Karpas-422 (cell line): Measurements from ENCODE around the gene GNMT. TPM values are rescaled to one million over a fixed set of nuclear protein-coding genes. Genes with fewer than 3 reads are reported as not detected.
"Not testable (repeated sequence)": the region's sequence is repeated elsewhere in the genome, so short reads cannot be mapped to it uniquely, and the experiment has no call there.

Experiments
- DNase-seq: peaks from one replicate; pipeline ENCODE4 v3.0.0-alpha.2; 2015
- H2AFZ ChIP-seq: fragments of 200-600 bp; sonication (generic); 2 replicates; pipeline ENCODE4 v1.6.1; 2014; ENCODE audit warnings: antibody characterized with exemption, low read length, mixed read lengths
- H3K27ac ChIP-seq: fragments of 200-600 bp; sonication (generic); 2 replicates; pipeline ENCODE4 v1.5.1; 2014; ENCODE audit warnings: mild to moderate bottlenecking, low read length, moderate library complexity
- H3K27me3 ChIP-seq: fragments of 200-600 bp; sonication (generic); 2 replicates; pipeline ENCODE4 v1.6.1; 2014; ENCODE audit warnings: low read length, mixed read lengths
- H3K36me3 ChIP-seq: fragments of 200-600 bp; sonication (generic); 2 replicates; pipeline ENCODE4 v1.6.1; 2014; ENCODE audit warnings: low read length, mixed read lengths; ENCODE audit not compliant: insufficient read depth
- H3K4me1 ChIP-seq: fragments of 200-600 bp; sonication (generic); 2 replicates; pipeline ENCODE4 v1.6.1; 2014; ENCODE audit warnings: mild to moderate bottlenecking, low read length, mixed read lengths
- H3K4me2 ChIP-seq: fragments of 200-600 bp; sonication (generic); 2 replicates; pipeline ENCODE4 v1.6.1; 2014; ENCODE audit warnings: low read length, low read depth, mild to moderate bottlenecking; ENCODE audit not compliant: poor library complexity, severe bottlenecking
- H3K4me3 ChIP-seq: fragments of 200-600 bp; sonication (generic); 2 replicates; pipeline ENCODE4 v1.5.1; 2014; ENCODE audit warnings: mild to moderate bottlenecking, antibody characterized with exemption, low read length, mixed read lengths
- H3K79me2 ChIP-seq: fragments of 200-600 bp; sonication (generic); 2 replicates; pipeline ENCODE4 v1.6.1; 2014; ENCODE audit warnings: mild to moderate bottlenecking, low read length, mixed read lengths
- H3K9ac ChIP-seq: fragments of 200-600 bp; sonication (generic); 2 replicates; pipeline ENCODE4 v1.6.0; 2014; ENCODE audit warnings: low read length
- H3K9me2 ChIP-seq: fragments of 200-600 bp; sonication (generic), shearing (Covaris generic); replicated peaks from 2 replicates; pipeline ENCODE4 v1.6.0; 2014; ENCODE audit warnings: mild to moderate bottlenecking, low read length, moderate library complexity; ENCODE audit not compliant: insufficient read depth
- H3K9me3 ChIP-seq: fragments of 300-700, 200-600 bp; sonication (generic); 2 replicates; pipeline ENCODE4 v1.6.1; 2014; ENCODE audit warnings: low read length, mixed read lengths
- H4K20me1 ChIP-seq: fragments of 200-600 bp; sonication (generic); 2 replicates; pipeline ENCODE4 v1.6.1; 2014; ENCODE audit warnings: mild to moderate bottlenecking, antibody characterized with exemption, low read length, low read depth; ENCODE audit not compliant: insufficient read depth
- total RNA-seq: library from RNA; depleted of rRNA; stranded (reverse); fragments of >200 nt; shearing (Covaris generic); gene quantifications from 2 replicates; pipeline ENCODE4 v1.2.3, GENCODE V29; 2014; ENCODE audit warnings: low replicate concordance

Gene GNMT
- total RNA-seq, 1 experiment from 2014 or later = 0.48 TPM

- not testable (repeated sequence) for H3K4me2 ChIP-seq, H3K9ac ChIP-seq, H3K27me3 ChIP-seq, H4K20me1 ChIP-seq, H3K27ac ChIP-seq, H3K4me3 ChIP-seq, H3K4me1 ChIP-seq, H3K9me2 ChIP-seq, DNase-seq, H3K9me3 ChIP-seq, H2AFZ ChIP-seq, H3K36me3 ChIP-seq
- peaks cover 20% of the 10 kb centered on the region for H3K79me2 ChIP-seq
These were observed 37.7 kb downstream of the GNMT start for GRCh38 chr6:42998205-42998604.

GRCh38 chr6:43001843-43002242 is 41.3 kb downstream of the GNMT start:
- Histone ChIP-seq H4K20me1 (no peaks in the 10 kb centered on the region), H3K9me3 (no peaks in the 10 kb centered on the region), H3K9ac (no peak overlapping the region), H3K27me3 (no peaks in the 10 kb centered on the region), H3K27ac (no peak overlapping the region), H3K4me2 (no peak overlapping the region), H3K36me3 (no peaks in the 10 kb centered on the region), H2AFZ (no peak overlapping the region), H3K79me2 (peaks cover 11% of the 10 kb centered on the region), H3K4me3 (no peak overlapping the region), H3K4me1 (no peaks in the 10 kb centered on the region), H3K9me2 (no peaks in the 10 kb centered on the region)
- DNase-seq = no peak

GRCh38 chr6:43005844-43006243 is 45.3 kb downstream of the GNMT start:
- Histone ChIP-seq H2AFZ (no peak overlapping the region), H4K20me1 (no peaks in the 10 kb centered on the region), H3K4me3 (no peak overlapping the region), H3K9me3 (no peaks in the 10 kb centered on the region), H3K4me1 (peaks cover 3% of the 10 kb centered on the region; the same call in 1 of the 2 replicates), H3K27ac (no peak overlapping the region), H3K4me2 (no peak overlapping the region), H3K36me3 (0 out of 2 replicates have a peak, but pooled peaks cover 7% of the 10 kb centered on the region), H3K9me2 (no peaks in the 10 kb centered on the region), H3K9ac (no peak overlapping the region), H3K27me3 (no peaks in the 10 kb centered on the region), H3K79me2 (peaks cover 8% of the 10 kb centered on the region; the same call in 1 of the 2 replicates)
- DNase-seq = peak; percentile 38

- Histone ChIP-seq H3K9me3 (no peaks in the 10 kb centered on the region), H3K9me2 (no peaks in the 10 kb centered on the region), H3K4me2 (no peak overlapping the region), H2AFZ (no peak overlapping the region), H3K4me1 (peaks cover 3% of the 10 kb centered on the region; the same call in 1 of the 2 replicates), H3K4me3 (no peak overlapping the region), H3K27me3 (no peaks in the 10 kb centered on the region), H3K79me2 (peaks cover 8% of the 10 kb centered on the region; the same call in 1 of the 2 replicates), H3K9ac (no peak overlapping the region), H4K20me1 (no peaks in the 10 kb centered on the region), H3K36me3 (0 out of 2 replicates have a peak, but pooled peaks cover 8% of the 10 kb centered on the region), H3K27ac (no peak overlapping the region)
- no peak for DNase-seq
These were observed 45.7 kb downstream of the GNMT start for GRCh38 chr6:43006251-43006650.

GRCh38 chr6:43007126-43007525 is 46.6 kb downstream of the GNMT start:
- Histone ChIP-seq H3K4me2 (no peak overlapping the region), H3K27ac (no peak overlapping the region), H3K4me1 (peaks cover 10% of the 10 kb centered on the region), H3K79me2 (peaks cover 15% of the 10 kb centered on the region), H3K9me2 (no peaks in the 10 kb centered on the region), H3K4me3 (no peak overlapping the region), H4K20me1 (no peaks in the 10 kb centered on the region), H3K36me3 (0 out of 2 replicates have a peak, but pooled peaks cover 14% of the 10 kb centered on the region), H3K27me3 (no peaks in the 10 kb centered on the region), H2AFZ (no peak overlapping the region), H3K9me3 (no peaks in the 10 kb centered on the region), H3K9ac (no peak overlapping the region)
- DNase-seq = peak; percentile 32

- Histone ChIP-seq H3K9me3 (no peaks in the 10 kb centered on the region), H3K9ac (peak overlapping the region; percentile 2; the same call in 1 of the 2 replicates), H3K27me3 (no peaks in the 10 kb centered on the region), H3K79me2 (peaks cover 27% of the 10 kb centered on the region), H4K20me1 (no peaks in the 10 kb centered on the region), H3K4me3 (no peak overlapping the region), H3K27ac (no peak overlapping the region), H3K4me1 (peaks cover 20% of the 10 kb centered on the region), H3K4me2 (no peak overlapping the region), H3K9me2 (no peaks in the 10 kb centered on the region), H3K36me3 (0 out of 2 replicates have a peak, but pooled peaks cover 20% of the 10 kb centered on the region), H2AFZ (no peak overlapping the region)
- peak; percentile 82 for DNase-seq
These were observed 48.6 kb downstream of the GNMT start for GRCh38 chr6:43009124-43009523.

- peaks cover 47% of the 10 kb centered on the region for H3K79me2 ChIP-seq
- H3K36me3 ChIP-seq = 0 out of 2 replicates have a peak, but pooled peaks cover 20% of the 10 kb centered on the region
- H3K4me2 ChIP-seq = peak overlapping the region; percentile 96
- peaks cover 28% of the 10 kb centered on the region for H3K4me1 ChIP-seq
- no peaks in the 10 kb centered on the region for H3K9me3 ChIP-seq
- no peaks in the 10 kb centered on the region for H3K9me2 ChIP-seq
- H3K4me3 ChIP-seq = no peak overlapping the region
- H3K9ac ChIP-seq = peak overlapping the region; percentile 93; the same call in 1 of the 2 replicates
- H3K27ac ChIP-seq = no peak overlapping the region
- DNase-seq = no peak
- H4K20me1 ChIP-seq = no peaks in the 10 kb centered on the region
- no peak overlapping the region for H2AFZ ChIP-seq
- no peaks in the 10 kb centered on the region for H3K27me3 ChIP-seq
These were observed 50.7 kb downstream of the GNMT start for GRCh38 chr6:43011207-43011606.

GRCh38 chr6:43012364-43012763 is 51.8 kb downstream of the GNMT start:
- Histone ChIP-seq H3K4me3 (peak overlapping the region; percentile 96), H3K9ac (peak overlapping the region; percentile 93), H3K27ac (0 out of 2 replicates have a peak overlapping the region, but pooled peaks have one; percentile 39)

More at GRCh38 chr6:43012364-43012763, 51.8 kb downstream of the GNMT start:
- Histone ChIP-seq H3K36me3 (0 out of 2 replicates have a peak, but pooled peaks cover 20% of the 10 kb centered on the region), H3K4me1 (peaks cover 28% of the 10 kb centered on the region), H2AFZ (no peak overlapping the region), H4K20me1 (no peaks in the 10 kb centered on the region), H3K27me3 (no peaks in the 10 kb centered on the region), H3K9me2 (no peaks in the 10 kb centered on the region), H3K9me3 (no peaks in the 10 kb centered on the region), H3K4me2 (peak overlapping the region; percentile 96), H3K79me2 (peaks cover 56% of the 10 kb centered on the region)
- DNase-seq = peak; percentile 34
